H54 (cell line): ENCODE measurements around the gene EEF1AKMT1.

Experiments used
- DNase-seq: peaks from one replicate; pipeline ENCODE4 v3.0.0; 2011; ENCODE audit warnings: low spot score, mixed read lengths; ENCODE audit not compliant: insufficient read length
- FAIRE-seq: peaks from 3 replicates; lab custom pipeline; 2011; peaks lifted over from hg19 to GRCh38; lab: Jason Lieb, UNC
- POLR2A ChIP-seq: IDR thresholded peaks from 2 replicates; pipeline ENCODE4 v1.6.1; 2011; ENCODE audit warnings: low read depth, mild to moderate bottlenecking, low read length

EEF1AKMT1 gene

DNA sequence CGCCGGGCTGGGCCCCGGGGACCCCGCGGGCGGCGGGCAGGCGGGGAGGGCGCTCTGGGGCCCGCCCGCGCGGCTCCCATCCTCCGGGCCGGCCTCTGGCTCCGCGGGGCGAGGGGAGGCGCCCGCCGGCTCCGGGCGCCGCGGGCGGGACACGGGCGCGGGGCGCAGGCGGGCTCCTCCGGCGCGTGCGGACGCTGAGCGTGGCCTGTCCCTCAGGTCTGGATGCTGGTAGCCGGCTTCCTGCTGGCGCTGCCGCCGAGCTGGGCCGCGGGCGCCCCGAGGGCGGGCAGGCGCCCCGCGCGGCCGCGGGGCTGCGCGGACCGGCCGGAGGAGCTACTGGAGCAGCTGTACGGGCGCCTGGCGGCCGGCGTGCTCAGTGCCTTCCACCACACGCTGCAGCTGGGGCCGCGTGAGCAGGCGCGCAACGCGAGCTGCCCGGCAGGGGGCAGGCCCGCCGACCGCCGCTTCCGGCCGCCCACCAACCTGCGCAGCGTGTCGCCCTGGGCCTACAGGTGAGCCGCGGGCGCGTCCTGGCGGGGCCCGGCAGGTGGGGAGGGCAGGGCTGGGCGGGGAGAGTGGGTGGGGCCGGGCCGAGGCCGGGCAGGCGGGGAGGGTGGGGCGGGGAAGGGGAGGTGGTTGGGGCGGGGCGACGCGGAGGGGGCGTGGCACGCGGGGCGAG lies 69.8 kb downstream of the EEF1AKMT1 start:
- peak; percentile 81 for DNase-seq
- no peak for FAIRE-seq
- peak; percentile 42; the same call in 1 of the 2 replicates for TF ChIP-seq POLR2A

DNA sequence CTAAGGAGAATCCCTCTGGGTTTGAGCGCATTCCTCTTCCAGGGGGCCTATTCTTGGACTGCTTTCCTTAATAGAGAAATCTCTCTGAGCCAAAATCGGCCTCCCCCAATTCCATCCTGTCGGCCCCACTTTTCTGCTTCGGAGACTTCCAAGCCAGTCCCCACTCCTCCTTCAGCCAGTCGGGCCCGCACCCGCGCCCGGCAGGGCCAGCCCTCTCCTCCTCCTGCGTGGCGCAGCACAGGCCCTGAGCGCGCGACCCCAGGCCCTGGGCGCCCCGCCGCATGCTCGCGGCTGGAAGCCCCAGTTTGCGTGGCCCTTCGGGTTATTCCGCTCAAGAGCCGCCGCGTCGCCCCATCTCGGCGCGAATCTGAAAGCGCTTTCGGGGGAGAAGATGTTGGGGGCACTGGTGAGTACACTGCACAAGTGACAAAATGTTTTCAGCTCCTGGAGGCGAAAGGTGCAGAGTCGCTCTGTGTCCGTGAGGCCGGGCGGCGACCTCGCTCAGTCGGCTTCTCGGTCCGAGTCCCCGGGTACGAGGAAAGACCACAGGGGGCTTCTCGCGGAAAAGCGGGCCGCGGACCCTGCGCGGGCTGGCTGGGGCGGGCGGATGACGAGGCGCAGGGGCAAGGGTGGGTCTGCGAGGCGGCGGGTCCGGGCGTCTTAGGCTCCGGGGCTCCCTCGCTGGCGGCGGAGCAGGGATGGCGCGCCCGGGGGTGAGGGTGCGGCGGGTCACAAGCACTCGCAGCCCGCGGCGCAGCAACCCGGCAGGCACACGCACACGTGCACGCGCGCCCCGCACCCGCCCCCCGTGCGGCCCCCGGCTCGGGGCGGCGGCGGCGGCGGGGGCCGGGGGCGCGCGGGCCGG lies 70.6 kb downstream of the EEF1AKMT1 start, which contains the start of gene IL17D:
Gene IL17D (plus strand): TSS at position 785 of the 865 bp plus-strand sequence. CDS start 303 bp downstream, outside the sequence.
- DNase-seq (no peak), FAIRE-seq (no peak)
- no peak for TF ChIP-seq POLR2A

GRCh38 chr13:20702530-20702914 lies 71.2 kb downstream of the EEF1AKMT1 start:
- FAIRE-seq (no peak), DNase-seq (no peak)
- no peak for TF ChIP-seq POLR2A

DNA sequence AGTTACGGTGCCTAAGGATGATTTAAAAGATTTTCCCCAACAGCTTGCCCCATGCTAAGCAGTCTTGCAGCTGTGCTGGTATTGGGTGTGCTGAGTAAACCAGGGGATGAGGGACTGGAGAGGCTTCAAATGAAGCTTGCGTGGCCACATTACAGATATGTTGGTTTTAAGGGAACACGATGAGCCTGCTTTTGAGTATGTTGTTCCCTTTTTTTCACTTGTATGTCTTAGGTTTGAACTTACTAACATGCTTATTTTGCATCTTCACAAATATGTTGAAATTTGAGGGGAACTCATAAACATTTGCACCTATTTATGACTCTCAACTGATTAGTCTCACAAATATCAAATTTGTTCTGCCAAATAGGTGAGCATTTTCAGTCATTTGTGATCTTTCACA lies 72.3 kb downstream of the EEF1AKMT1 start:
- no peak for FAIRE-seq
- TF ChIP-seq POLR2A, result no peak

GRCh38 chr13:20700288-20700687 lies 73.5 kb downstream of the EEF1AKMT1 start:
- TF ChIP-seq POLR2A, result no peak
- FAIRE-seq, result no peak
- no peak for DNase-seq

More for the DNA sequence above, 72.3 kb downstream of the EEF1AKMT1 start:
- no peak for DNase-seq

- TF ChIP-seq POLR2A, result no peak
- DNase-seq (no peak), FAIRE-seq (peak; percentile 50)
These were observed 74.0 kb downstream of the EEF1AKMT1 start for GRCh38 chr13:20699715-20700114.

DNA sequence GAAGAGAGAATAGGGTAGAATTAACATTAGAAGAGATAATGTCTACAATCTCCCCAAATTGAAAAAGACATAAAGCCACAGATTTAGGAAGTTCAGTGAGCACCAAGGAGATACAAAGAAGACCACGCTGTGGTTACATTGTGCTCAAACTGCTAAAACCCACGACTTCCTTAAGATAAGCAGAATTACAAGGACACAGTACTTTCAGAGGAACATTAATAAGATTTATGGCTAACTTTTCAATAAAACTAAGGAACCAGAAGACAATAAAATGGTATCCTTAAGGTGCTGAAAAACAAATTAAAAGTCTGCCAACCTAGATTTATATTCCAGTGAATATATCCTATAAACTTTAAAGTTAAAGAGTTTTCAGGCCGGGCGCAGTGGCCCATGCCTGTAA lies 77.7 kb downstream of the EEF1AKMT1 start:
- TF ChIP-seq POLR2A, result no peak
- no peak for DNase-seq
- no peak for FAIRE-seq

GRCh38 chr13:20691616-20692015 lies 82.1 kb downstream of the EEF1AKMT1 start:
- FAIRE-seq (no peak), DNase-seq (no peak)
- no peak for TF ChIP-seq POLR2A

DNA sequence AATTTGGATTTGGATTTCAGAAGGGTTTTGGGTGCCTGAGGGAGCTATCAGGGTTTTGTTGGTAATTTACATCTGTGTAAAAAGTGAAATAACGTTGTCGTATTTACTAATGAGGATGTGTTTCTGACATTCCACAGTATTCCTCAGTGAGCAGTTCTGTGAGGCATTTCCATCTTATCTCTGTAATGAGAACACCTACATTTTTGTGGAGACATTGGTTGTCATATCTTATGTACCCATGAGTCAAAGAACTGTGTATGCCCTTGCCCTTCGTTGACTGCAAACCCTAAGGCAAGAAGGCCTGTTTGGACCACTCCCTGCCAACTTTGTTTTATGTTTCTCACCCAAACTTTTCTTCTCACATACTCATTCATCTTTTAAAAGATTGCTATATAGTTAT lies 84.5 kb downstream of the EEF1AKMT1 start:
- no peak for DNase-seq
- no peak for TF ChIP-seq POLR2A
- FAIRE-seq, result no peak

DNA sequence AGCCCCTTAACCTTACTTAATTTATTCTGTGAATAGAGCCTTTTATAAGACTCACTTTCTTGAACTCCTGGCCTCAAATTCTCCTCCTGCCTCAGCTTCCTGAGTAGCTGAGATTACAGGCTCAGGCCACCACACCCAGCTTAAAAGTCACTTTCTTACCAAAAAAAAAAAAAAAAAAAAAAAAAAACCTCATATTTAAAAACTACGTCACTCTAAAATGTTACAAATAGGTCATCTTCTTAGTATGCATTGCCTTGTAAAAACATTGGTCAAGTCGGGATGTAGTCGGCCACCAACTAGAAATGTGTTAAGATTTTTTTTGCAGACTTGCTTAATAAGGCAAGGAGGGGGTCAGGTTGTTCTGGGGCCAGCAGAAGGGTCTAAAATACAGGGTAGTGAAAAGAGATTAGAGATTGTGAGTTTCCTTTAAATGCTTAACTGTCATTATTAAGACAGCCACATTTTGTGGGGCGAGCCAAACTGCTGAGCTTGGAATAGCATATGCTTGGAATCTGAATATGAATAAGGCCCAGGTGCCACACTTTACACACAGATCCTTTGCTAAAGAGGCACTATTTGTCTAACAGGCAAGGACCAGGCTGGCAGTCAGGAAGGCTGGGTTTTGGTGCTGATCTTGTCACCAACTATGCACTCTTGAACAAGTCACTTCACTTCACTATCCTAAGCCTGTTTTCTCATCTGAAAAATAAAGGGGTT lies 86.7 kb downstream of the EEF1AKMT1 start:
- no peak for TF ChIP-seq POLR2A
- no peak for DNase-seq
- FAIRE-seq, result no peak

DNA sequence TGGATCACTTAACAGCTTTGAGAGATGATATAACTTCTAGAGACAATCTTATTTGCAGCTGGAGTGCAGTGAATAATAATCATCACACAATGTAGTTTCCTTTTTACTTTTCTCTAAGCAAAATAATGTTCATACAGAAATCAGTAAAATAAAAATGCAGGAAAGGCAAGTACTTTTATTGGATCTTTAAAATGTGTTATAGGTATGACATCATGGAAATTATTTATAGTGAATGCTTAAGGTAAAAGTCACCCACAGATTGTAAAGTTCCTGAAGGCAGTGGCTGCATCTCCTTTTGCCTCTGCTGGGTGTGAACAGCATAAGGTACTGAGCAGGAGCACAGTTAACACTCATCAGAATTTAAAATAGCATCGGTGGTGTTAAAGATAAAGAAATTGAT lies 87.6 kb downstream of the EEF1AKMT1 start:
- TF ChIP-seq POLR2A, result no peak
- FAIRE-seq, result no peak
- DNase-seq, result no peak

DNA sequence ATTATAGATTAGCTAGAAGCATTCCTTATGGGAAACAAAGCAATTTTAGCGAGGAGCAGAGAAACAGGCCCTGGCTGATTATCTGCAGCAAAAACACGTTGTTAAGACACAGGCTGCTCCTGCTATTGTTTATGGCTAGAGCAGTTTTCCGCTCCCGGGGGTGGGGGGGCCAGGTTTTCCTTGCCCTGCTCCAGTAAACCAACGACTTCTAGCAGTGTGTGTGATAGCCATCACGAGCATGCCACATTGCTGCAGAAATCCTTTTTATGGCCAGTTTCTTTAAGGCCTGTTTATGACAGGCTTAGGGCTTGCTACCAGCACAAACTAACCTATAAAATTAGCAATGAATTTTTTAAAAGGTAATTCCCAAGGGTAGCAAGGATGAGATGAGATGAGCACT lies 88.7 kb downstream of the EEF1AKMT1 start:
- DNase-seq, result no peak
- no peak for TF ChIP-seq POLR2A
- FAIRE-seq, result no peak

DNA sequence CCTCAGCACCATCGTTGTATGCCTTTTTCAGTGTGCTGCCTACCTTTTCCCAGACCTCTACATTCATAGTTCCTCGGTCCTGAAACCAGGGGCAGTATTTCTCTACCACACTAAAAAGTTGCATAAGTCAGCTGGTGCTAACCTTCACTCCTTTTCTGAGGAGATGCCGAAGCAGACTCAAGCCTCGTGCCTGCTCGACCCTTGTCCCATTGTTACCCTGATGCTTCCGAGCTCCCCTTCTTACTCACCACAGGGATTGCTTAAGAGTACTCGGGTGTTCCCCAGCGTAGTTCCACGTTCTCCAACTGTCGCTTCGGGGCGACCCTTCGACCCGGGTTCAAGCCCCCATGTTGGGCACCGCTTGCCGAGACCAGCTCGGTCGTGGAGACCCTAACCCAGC lies 89.2 kb downstream of the EEF1AKMT1 start:
- FAIRE-seq, result no peak
- DNase-seq, result no peak
- TF ChIP-seq POLR2A, result no peak

- TF ChIP-seq POLR2A, result no peak
- FAIRE-seq, result no peak
- DNase-seq, result no peak
These were observed 89.7 kb downstream of the EEF1AKMT1 start for GRCh38 chr13:20684041-20684440.
